Activated naive CD8-positive, alpha-beta T cell treated with anti-CD3 and anti-CD28 coated beads for 36 hours (primary cell): ENCODE data around the gene FCHSD2. TPM values are rescaled to one million over a fixed set of nuclear protein-coding genes. Genes with fewer than 3 reads are reported as not detected.
"Not testable (repeated sequence)": the region's sequence is repeated elsewhere in the genome, so short reads cannot be mapped to it uniquely, and the experiment has no call there.

Experiments used
- DNase-seq: peaks from one replicate; pipeline ENCODE4 v3.0.0; 2021
- H3K27ac Mint-ChIP-seq: one replicate; pipeline ENCODE4 v1.8.0; 2022; ENCODE audit warnings: mild to moderate bottlenecking, moderate library complexity, mixed read lengths
- H3K27me3 Mint-ChIP-seq: one replicate; pipeline ENCODE4 v1.8.0; 2022; ENCODE audit warnings: mild to moderate bottlenecking, mixed read lengths
- H3K36me3 Mint-ChIP-seq: one replicate; pipeline ENCODE4 v1.8.0; 2021; ENCODE audit warnings: mild to moderate bottlenecking, mixed read lengths
- H3K4me1 Mint-ChIP-seq: one replicate; pipeline ENCODE4 v1.8.0; 2021; ENCODE audit warnings: mixed read lengths
- H3K4me3 Mint-ChIP-seq: one replicate; pipeline ENCODE4 v1.8.0; 2022; ENCODE audit warnings: mild to moderate bottlenecking, moderate library complexity, mixed read lengths
- H3K9me3 Mint-ChIP-seq: one replicate; pipeline ENCODE4 v1.8.0; 2022; ENCODE audit warnings: mixed read lengths
- total RNA-seq, 2 experiments: library from RNA; stranded (reverse); gene quantifications; one replicate each; pipeline ENCODE4 v1.2.3, GENCODE V29; 2021

Gene FCHSD2
- total RNA-seq, 2 experiments from 2014 or later = 19.9 to 22.6 TPM

- peaks cover 1% of the 10 kb centered on the region for H3K36me3 Mint-ChIP-seq
- no peak for DNase-seq
- peaks cover 7% of the 10 kb centered on the region for H3K4me1 Mint-ChIP-seq
- H3K27ac Mint-ChIP-seq = no peak overlapping the region
- no peaks in the 10 kb centered on the region for H3K9me3 Mint-ChIP-seq
- no peaks in the 10 kb centered on the region for H3K27me3 Mint-ChIP-seq
- no peak overlapping the region for H3K4me3 Mint-ChIP-seq
These were observed 308.9 kb downstream of the FCHSD2 start for GRCh38 chr11:72833083-72833733.

- Mint-ChIP-seq H3K9me3 (no peaks in the 10 kb centered on the region), H3K27me3 (no peaks in the 10 kb centered on the region), H3K4me1 (peaks cover 7% of the 10 kb centered on the region), H3K27ac (no peak overlapping the region), H3K4me3 (no peak overlapping the region), H3K36me3 (peaks cover 1% of the 10 kb centered on the region)
- DNase-seq = no peak
These were observed 309.6 kb downstream of the FCHSD2 start for GRCh38 chr11:72832301-72833082.

- H3K27me3 Mint-ChIP-seq = no peaks in the 10 kb centered on the region
- peaks cover 9% of the 10 kb centered on the region for H3K4me1 Mint-ChIP-seq
- H3K36me3 Mint-ChIP-seq = peaks cover 1% of the 10 kb centered on the region
- peak; percentile 50 for DNase-seq
- H3K27ac Mint-ChIP-seq = peak overlapping the region; percentile 55
- H3K4me3 Mint-ChIP-seq = no peak overlapping the region
- no peaks in the 10 kb centered on the region for H3K9me3 Mint-ChIP-seq
These were observed 310.4 kb downstream of the FCHSD2 start for GRCh38 chr11:72831521-72832300.

- DNase-seq = no peak
- Mint-ChIP-seq H3K4me1 (peaks cover 6% of the 10 kb centered on the region), H3K4me3 (no peak overlapping the region), H3K27me3 (no peaks in the 10 kb centered on the region), H3K36me3 (peaks cover 1% of the 10 kb centered on the region), H3K9me3 (no peaks in the 10 kb centered on the region), H3K27ac (peak overlapping the region; percentile 68)
These were observed 312.1 kb downstream of the FCHSD2 start for GRCh38 chr11:72829884-72830533.

- no peak for DNase-seq
- peaks cover 2% of the 10 kb centered on the region for H3K4me1 Mint-ChIP-seq
- no peak overlapping the region for H3K27ac Mint-ChIP-seq
- no peak overlapping the region for H3K4me3 Mint-ChIP-seq
- peaks cover 1% of the 10 kb centered on the region for H3K36me3 Mint-ChIP-seq
- H3K27me3 Mint-ChIP-seq = no peaks in the 10 kb centered on the region
- no peaks in the 10 kb centered on the region for H3K9me3 Mint-ChIP-seq
These were observed 312.9 kb downstream of the FCHSD2 start for GRCh38 chr11:72829178-72829577.

- DNase-seq = no peak
- H3K4me1 Mint-ChIP-seq = peaks cover 2% of the 10 kb centered on the region
- no peaks in the 10 kb centered on the region for H3K27me3 Mint-ChIP-seq
- H3K4me3 Mint-ChIP-seq = no peak overlapping the region
- H3K27ac Mint-ChIP-seq = no peak overlapping the region
- peaks cover 2% of the 10 kb centered on the region for H3K36me3 Mint-ChIP-seq
- no peaks in the 10 kb centered on the region for H3K9me3 Mint-ChIP-seq
These were observed 313.4 kb downstream of the FCHSD2 start for GRCh38 chr11:72828692-72829101.

- Mint-ChIP-seq H3K4me1 (peaks cover 2% of the 10 kb centered on the region), H3K27ac (peak overlapping the region; percentile 63), H3K36me3 (peaks cover 5% of the 10 kb centered on the region), H3K9me3 (no peaks in the 10 kb centered on the region), H3K4me3 (no peak overlapping the region), H3K27me3 (no peaks in the 10 kb centered on the region)
- DNase-seq = no peak
These were observed 314.0 kb downstream of the FCHSD2 start for GRCh38 chr11:72828081-72828567.

GRCh38 chr11:72827656-72828055 lies 314.5 kb downstream of the FCHSD2 start:
- not testable (repeated sequence) for H3K36me3 Mint-ChIP-seq, H3K4me1 Mint-ChIP-seq, H3K27me3 Mint-ChIP-seq, H3K9me3 Mint-ChIP-seq, H3K4me3 Mint-ChIP-seq, DNase-seq
- peak overlapping the region; percentile 54 for H3K27ac Mint-ChIP-seq

GRCh38 chr11:72826942-72827480 lies 315.1 kb downstream of the FCHSD2 start:
- peak overlapping the region; percentile 56 for H3K27ac Mint-ChIP-seq
- no peak for DNase-seq

GRCh38 chr11:72826191-72826941 lies 315.8 kb downstream of the FCHSD2 start:
- peaks cover 4% of the 10 kb centered on the region for H3K4me1 Mint-ChIP-seq
- peak overlapping the region; percentile 14 for H3K27ac Mint-ChIP-seq
- no peaks in the 10 kb centered on the region for H3K9me3 Mint-ChIP-seq
- H3K27me3 Mint-ChIP-seq = no peaks in the 10 kb centered on the region
- no peak for DNase-seq
- H3K36me3 Mint-ChIP-seq = peaks cover 9% of the 10 kb centered on the region
- no peak overlapping the region for H3K4me3 Mint-ChIP-seq

More at GRCh38 chr11:72826942-72827480, 315.1 kb downstream of the FCHSD2 start:
- Mint-ChIP-seq H3K27me3 (no peaks in the 10 kb centered on the region), H3K4me3 (no peak overlapping the region), H3K9me3 (no peaks in the 10 kb centered on the region), H3K4me1 (peaks cover 4% of the 10 kb centered on the region), H3K36me3 (peaks cover 9% of the 10 kb centered on the region)

GRCh38 chr11:72825661-72826060 lies 316.5 kb downstream of the FCHSD2 start:
- DNase-seq = no peak
- H3K27me3 Mint-ChIP-seq = no peaks in the 10 kb centered on the region
- H3K36me3 Mint-ChIP-seq = peaks cover 13% of the 10 kb centered on the region
- no peaks in the 10 kb centered on the region for H3K9me3 Mint-ChIP-seq
- no peak overlapping the region for H3K4me3 Mint-ChIP-seq
- H3K4me1 Mint-ChIP-seq = peaks cover 4% of the 10 kb centered on the region
- peak overlapping the region; percentile 34 for H3K27ac Mint-ChIP-seq

GRCh38 chr11:72824811-72825505 lies 317.2 kb downstream of the FCHSD2 start:
- Mint-ChIP-seq H3K9me3 (no peaks in the 10 kb centered on the region), H3K27ac (peak overlapping the region; percentile 9), H3K4me1 (peaks cover 6% of the 10 kb centered on the region), H3K4me3 (no peak overlapping the region), H3K36me3 (peaks cover 15% of the 10 kb centered on the region), H3K27me3 (no peaks in the 10 kb centered on the region)
- DNase-seq = no peak

GRCh38 chr11:72824020-72824419 lies 318.1 kb downstream of the FCHSD2 start:
- Mint-ChIP-seq H3K27ac (no peak overlapping the region), H3K27me3 (no peaks in the 10 kb centered on the region), H3K36me3 (peaks cover 18% of the 10 kb centered on the region), H3K4me3 (no peak overlapping the region), H3K4me1 (peaks cover 6% of the 10 kb centered on the region), H3K9me3 (no peaks in the 10 kb centered on the region)
- no peak for DNase-seq
